Stimulated activated CD4-positive, alpha-beta T cell treated with anti-CD3 and anti-CD28 coated beads, TNF-alpha, amount 100 ng/mL, for 48 hours (primary cell): ENCODE data around the gene VAT1L.

Experiments used
- DNase-seq, 3 donors: peaks; one replicate each; pipeline ENCODE4 v3.0.0-alpha.2; 2020; ENCODE audit warnings: low read depth in 3 of 3

The VAT1L gene

DNA sequence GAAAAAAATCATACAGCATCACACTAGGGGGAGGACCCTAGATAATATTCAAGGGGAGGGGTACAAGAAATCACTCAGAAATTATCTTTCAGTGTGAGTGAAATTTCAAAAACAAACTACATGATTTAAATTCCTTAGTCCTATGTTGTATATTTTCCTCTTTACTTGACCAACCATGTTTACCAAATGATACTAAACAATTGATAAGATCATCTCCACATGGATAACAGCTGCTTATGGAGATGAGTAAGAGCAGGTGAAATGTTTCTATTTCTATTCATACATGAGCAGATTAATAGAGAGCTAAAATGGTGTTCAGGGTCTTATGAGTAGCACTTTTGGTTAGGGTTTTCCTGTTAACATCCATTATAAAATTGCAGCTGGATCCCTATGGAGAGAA lies 7.3 kb upstream of the VAT1L start:
- DNase-seq, result no peak

DNA sequence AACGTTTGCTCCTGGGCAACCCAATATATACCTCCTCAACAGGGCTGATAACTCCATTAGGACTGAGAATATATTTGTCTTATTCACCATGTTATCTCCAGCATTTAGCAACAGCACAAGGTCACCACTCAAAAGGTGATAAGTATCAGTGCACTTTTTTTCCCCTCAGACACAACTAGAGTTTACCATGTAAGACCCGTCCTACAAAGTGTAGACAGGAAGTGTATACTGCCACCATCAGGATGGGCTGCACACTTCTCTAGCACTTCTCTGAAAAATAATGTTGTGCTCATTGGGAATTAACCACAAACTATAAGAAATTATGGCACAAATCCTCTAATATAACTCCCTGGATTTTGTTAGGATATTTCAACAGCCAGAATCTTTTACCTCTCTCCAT lies 5.7 kb upstream of the VAT1L start:
- DNase-seq, result no peak

DNA sequence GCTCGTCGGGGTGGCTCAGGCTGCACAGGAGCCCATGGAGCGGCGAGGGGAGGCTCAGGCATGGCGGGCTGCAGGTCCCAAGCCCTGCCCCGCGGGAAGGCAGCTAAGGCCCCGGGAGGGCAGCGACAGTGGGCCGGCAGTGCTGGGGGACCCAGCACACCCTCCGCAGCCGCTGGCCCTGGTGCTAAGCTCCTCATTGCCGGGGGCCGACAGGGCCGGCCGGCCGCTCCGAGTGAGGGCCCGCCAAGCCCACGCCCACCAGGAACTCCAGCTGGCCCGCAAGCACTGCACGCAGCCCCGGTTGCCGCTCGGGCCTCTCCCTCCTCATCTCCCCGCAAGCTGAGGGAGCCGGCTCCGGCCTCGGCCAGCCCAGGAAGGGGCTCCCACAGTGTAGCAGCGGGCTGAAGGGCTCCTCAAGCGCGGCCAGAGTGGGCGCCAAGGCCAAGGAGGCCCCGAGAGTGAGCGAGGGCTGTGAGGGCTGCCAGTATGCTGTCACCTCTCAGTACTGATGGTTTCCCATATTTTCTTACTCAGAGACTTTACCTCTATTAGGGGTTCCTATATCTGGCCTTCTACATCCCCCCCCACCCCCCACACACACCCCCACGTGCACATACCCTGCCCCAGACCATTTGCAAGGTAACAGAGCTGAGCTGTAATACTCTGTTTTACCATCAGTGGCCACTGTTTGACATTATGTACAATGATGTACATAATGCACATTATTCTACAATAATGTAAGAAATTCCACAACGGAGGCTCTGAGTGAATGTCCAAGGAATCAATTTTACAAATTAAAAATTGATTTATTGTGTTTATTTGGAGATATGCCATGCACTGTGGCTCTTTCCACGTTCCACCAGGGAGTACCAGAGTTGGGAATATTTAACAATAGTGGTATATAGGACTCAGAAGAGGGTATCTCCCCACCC lies 3.7 kb upstream of the VAT1L start:
- no peak for DNase-seq

DNA sequence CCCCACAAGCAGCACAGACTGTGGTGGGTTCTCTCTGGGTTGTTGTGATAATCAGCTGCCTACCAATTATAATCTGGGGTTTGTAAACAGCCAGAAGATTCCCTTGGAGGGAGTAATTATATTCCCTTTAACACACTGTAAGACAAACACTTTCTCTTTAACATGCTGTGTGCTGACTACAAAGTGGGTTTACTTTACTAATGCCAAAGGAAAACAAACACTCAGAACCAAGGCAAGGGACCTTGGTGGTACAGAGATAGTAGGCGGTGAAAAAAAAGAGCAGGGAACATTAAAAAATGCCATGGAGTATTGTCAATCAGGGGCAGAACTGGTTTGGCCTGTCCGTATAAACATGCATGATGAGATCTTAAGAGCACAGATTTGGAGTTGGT lies 3.0 kb upstream of the VAT1L start:
- DNase-seq, result no peak

DNA sequence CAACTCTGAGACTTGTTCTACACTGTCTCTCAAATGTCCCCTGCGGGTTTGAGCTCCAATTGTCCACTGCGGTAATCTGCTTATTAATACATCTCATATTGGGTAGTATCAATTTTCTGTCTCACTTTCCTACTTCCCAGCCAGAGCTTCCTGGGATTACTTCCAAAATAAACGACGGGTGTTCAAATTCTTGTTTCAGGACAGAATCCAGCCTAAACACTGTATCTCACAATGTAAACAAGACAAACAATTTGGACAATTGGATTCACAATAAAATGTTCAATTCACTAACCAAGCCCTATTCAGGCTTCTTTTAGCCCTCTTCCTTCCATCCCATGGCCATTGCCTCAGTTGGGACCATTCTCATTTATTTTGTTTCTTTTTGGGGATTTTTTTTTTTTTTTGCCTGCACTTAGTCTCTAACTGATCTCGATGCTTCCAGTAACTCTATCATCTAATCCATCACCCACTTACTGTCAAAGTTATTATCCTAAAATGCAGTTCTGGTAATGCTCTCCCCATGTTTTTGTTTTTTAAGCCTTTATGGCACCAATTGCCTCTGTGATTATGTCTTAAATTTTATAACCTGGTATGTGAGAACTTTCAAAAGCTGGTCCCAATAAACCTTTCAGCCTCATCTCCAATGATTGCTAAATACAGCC lies 2.0 kb upstream of the VAT1L start:
- DNase-seq, result no peak

DNA sequence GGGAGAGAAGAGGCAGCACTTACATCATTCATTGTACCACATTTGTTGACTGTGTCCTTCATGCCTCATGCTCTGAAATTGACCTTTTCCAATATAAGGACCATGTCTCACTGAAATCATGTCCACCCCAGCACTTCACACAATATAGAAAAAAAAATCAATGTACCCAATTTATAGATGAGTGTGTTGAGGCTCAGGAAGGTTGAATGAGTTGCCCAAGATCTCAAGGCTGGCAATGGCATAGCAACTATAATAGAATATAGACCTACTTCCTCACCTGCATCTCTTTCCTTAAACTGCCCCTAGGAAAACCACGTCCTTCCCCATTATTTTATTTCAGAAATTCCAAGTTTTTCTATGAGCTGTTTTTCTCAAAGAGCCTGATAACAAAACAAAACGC lies 912 bp upstream of the VAT1L start:
- DNase-seq, result no peak

DNA sequence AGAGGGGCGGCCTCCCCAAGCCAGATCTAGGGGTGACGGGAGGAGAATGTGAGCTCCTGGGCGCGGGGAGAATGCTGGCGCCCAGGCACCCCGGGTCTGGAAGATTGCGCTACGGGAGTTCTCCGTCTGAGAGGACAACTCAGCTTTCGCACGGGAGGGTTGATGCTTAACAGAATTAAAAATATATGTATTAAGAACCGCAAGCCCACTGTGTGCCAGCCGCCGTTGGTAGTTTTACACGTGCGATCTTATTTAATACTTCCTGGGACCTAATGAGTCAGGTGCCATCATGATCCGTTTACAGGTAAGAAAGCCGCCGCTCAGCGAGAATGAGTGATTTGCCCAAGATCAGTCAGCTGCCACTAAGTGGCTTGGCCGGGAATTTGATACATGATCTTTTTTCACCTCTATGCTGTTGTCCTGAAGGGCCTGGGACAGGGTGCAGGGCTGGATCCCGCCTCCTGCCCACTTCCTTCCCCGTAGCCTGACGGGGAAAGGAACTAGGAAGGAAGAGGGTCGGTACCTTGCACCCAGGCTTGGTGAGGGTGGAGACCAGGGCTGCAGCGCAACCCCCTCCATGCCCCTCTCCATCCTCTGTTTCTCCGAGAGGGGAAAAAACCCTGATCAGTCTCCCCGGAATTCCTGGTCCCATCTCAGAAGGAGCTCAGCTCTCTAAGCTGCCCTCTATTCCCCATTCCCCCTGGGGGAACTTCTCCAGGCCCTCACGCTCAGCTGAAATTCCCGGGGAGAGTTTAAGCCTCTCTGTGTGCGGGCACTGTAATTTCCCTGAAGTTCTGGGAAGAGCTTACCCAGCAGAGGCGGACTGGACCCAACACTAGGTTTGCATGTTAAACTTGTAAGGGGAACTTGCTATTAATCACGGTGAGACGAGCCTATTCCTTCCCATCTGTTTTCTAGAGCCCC lies 983 bp downstream of the VAT1L start:
- no peak for DNase-seq

DNA sequence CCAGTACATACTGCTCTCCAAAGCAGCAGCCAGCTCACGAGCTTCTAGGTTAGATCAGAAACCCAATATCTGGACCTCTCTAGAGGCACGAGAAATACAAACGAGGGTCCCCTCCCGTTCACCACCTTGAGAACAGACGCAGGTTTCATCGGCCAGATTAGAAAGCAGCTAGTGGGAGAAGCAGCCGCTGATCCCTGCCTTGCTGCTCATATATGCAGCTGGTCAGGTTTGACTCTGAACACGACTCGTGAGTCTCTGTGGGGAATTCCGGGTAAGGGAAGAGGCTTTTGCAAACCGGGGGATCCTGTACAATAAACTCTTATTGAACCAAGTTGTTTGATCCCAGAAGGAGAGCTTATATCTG lies 1.6 kb downstream of the VAT1L start:
- no peak for DNase-seq

DNA sequence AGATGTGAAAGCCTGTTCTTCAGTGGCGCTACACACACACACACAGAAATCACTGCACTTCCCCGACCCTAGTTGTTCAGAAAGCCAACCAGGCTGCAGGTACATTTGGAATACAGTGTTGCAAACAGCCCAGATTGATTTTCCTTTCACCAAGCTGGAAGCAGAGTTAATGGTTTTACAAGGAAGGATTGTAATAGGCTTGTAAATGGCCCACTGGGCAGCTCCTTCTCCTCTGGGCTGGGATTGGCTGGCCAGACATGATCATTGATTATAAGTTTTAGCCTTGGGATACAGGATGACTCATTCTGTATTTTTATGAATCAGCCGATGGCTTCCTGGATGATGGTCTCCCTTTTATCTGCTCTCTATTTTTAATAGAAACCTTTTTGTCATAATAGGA lies 2.5 kb downstream of the VAT1L start:
- DNase-seq, result no peak

DNA sequence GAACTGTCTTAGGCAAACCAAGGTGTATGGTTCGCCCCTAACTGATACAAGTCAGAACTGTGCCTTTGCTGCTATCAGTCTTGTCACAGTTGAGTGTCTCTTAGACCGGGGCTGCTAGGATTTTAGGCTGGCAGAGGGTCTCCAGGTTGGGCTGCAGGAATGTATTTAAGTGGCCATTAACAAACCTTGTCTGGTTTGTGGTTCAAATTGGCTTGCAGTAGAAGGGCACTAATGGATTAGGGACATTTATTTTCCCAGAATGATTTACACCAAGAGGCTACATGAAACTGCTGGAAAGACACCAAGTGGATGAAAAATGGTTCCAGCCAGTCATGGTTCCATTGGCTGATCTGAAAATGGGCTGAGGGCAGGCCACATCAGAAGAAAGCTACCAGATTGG lies 5.1 kb downstream of the VAT1L start:
- no peak for DNase-seq

DNA sequence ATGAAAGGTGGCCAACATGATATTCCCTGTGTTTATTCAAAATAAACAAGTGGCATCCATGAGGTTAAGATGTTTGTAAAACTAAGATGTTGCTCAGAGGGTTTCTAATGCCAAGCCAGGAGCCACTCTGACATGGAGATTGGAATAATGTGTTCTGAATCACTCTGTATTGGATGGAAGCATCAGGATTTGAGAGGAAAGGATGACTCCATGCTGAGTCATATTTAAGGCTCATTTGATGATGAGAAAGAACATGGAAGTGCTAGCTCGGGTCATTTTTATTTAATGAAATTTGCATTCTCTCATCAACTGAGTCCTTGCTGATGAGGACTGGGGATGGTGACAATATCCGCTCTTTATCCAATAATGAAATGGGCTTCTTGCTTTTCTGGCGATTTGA lies 6.2 kb downstream of the VAT1L start:
- DNase-seq, result no peak

DNA sequence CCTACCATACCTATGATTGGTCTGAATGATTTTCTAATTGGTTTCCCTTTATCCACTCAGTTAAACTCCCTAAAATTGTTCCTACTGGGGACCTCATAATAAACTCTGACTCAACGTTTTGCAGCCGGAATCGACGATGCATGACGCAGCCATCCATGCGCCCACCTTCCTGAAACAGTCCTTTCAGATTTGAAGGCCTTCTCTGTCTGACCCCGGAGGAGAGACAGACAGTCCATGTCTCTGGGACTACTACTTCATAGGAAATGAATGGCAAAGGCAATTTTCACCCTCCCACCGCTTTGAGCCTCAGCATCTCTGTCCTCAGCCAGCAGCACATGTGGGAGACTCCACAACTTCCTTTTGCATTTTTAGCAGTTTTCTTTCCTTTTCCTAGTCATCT lies 13.5 kb downstream of the VAT1L start:
- DNase-seq, result no peak

DNA sequence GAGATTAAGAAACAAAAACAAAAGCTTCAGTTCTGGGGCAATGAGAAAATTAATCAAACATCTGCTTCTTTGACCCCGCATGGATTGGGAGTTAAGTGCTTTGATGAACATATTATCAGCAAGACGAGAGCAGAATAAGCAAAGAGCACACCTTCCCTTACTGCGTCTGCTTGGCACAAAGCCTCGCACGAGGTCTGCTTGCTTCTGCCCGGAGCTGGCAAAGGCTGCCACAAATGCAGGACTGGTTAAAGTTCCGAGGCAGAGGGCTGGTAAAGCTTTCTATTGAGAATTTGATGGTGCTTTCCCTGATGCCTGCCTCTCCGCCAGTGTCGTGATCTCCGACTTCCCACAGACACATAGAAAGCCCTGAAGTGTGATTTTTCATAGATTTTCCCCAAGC lies 17.0 kb downstream of the VAT1L start:
- DNase-seq, result no peak

DNA sequence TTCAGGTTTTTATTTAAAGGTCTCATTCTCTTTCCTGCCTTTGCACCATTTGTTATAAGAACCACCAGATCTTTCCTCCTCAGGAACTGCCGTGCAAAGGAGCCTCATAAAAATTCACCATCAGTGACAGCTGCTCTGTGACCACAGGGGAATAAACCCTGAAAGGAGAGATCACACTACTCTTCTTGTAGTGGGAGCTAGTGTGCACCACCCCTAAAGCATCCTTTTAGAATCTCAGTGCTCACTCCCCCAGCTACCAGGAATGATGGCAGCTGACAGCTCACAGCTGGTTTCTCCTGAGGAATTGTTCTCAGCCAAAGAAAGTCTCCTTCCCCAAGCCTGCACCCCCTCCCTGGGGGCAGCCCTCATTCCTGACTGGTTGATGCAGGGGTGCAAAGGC lies 18.7 kb downstream of the VAT1L start:
- no peak for DNase-seq

DNA sequence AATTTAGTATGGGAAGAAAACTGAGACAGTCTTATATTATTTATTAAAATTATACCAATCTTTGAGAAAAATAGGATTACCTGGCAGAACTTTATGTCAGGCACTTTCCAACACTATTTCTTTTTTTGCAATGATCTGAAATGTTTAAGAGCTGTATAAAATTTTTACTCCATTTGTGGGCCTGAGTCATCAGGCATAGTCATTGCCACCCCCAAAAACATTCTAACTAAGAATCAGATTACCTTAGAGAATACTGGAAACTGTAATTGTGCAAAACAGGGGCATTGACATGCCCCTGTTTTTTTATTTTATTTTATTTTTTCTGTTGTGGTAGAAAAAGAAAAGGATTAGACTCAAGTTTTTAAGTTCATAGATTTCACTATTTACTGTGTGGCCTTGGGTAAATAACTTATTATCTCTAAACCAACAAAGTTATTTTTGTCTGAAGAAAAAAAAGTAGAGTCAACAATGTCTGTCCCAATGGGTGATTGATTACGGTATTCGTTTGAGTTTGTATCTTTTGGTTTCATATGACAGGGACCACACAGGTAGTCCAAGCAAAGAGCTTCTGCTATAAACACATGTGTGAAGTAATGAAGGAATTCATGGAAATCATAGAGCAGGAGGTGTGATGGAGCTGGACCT lies 24.6 kb downstream of the VAT1L start:
- no peak for DNase-seq

DNA sequence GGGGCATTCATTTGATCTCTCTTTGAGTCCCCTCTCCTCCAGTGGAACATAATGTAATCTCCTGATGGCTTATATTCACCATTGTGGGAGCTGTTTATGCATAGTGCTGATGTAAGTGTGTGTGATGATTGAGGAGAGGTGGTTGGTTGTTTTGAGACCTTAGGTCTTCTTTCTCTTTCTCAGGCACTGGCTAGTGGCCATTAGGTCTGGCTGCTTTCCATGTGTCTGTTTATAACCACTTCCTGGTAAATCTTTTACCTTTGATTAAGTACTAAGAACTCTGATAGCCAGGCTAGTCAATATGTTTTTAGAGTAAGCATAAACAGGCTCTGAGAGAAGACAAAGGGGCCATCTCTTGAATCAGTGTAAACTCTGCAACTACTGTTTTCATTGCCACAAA lies 27.9 kb downstream of the VAT1L start:
- no peak for DNase-seq

DNA sequence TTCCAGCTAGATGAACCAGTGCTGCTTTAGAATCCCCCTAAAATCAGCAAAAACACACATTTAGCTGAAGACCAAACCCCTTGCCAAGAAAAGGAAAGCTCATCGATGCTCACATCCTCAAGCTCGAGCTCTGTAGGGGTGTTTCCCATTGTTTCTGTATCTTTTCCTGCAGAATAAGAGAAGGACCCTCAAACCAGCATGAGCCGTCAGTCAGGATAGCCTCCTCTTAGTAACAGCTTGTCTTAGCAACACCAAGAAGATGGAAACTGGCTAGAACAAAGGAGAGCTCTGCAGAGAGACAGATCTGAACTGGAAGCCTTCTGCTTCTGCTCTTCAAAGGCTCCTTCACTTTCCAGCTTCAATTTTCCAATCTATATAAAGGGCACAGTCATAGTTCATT lies 32.0 kb downstream of the VAT1L start:
- no peak for DNase-seq

DNA sequence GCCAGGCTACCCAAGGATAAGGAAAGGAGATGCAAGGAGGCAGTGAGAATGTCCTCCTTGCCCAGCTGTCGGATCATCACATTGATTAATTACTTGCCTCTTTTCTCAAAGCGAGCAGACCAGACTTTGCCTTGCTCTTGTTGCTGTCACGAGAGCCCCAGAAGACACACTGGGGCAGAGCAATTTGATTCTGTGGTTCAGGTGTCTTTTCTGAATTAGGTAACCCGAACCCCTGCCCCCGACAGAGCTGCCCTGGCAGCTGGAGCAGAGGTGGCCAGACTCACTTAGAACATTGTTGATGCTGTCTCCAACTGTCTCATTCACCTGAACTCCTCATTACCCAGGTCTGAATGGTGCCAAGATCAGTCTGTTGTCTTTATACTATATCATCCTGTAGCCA lies 34.3 kb downstream of the VAT1L start:
- DNase-seq, result no peak

DNA sequence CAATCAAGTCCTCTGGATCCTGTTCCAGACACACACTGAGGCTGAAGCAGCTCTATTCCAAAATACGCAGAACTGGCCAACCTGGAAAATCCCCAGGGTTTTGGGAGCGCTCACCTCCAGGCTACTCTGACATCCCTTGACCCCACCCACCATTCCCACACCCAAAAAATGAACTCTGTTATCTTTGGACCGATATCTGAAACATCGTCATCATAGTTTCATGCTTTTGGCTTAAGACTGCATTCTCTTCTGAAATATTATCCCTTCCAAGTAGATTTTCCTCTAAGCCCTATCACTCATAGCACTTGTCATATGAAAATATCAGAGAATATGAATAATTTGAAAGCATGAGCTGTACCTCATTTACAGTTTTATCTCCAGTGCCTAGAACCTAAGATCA lies 34.7 kb downstream of the VAT1L start:
- DNase-seq, result no peak

DNA sequence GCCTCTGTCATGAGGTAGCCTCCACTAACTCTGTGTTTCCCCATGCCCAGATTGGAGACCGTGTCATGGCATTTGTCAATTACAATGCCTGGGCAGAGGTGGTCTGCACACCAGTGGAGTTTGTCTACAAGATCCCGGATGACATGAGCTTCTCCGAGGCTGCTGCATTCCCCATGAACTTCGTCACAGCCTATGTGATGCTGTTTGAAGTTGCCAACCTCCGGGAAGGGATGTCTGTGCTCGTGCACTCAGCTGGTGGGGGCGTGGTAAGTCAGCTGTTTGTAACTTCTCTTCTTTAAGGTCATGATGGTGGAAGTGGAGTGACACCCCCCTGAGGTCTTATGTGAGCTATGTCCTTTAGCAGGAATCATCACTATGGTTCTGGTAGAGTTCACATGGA lies 36.8 kb downstream of the VAT1L start:
- no peak for DNase-seq

DNA sequence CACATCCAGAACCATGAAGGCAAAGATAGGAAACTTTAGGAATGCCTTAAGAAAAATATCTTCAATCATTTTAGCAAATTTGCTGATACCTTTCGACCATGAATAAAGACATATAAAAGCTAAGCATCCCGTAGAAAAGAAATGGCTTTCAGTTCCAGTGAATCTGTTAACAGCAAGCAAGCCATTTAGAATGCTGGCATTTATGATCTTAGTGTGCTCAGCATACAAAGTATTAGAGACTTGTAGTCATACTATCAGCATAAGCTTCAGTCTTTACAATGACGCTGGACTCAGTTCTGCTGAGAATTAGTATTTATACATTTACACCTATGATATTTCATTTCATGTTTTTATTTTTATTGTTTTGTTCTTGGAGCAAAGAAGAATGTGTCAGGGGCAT lies 38.7 kb downstream of the VAT1L start:
- DNase-seq, result no peak
